HFF-Myc (cell line): ENCODE data around the gene LIPA.
"Not testable (repeated sequence)": the region's sequence is repeated elsewhere in the genome, so short reads cannot be mapped to it uniquely, and the experiment has no call there.

Experiments
- DNase-seq: peaks from one replicate; pipeline ENCODE4 v3.0.0-alpha.2; 2011; ENCODE audit warnings: low read depth; ENCODE audit errors: extremely low read depth
- H3K4me3 ChIP-seq: replicated peaks from 2 replicates; pipeline ENCODE4 v1.5.1; 2011; ENCODE audit warnings: low read depth, mild to moderate bottlenecking, control low read depth, low read length
- CTCF ChIP-seq: IDR thresholded peaks from 2 replicates; pipeline ENCODE4 v1.5.1; 2012; ENCODE audit warnings: mild to moderate bottlenecking, low read depth, low read length, control low read depth; ENCODE audit errors: missing control alignments

The LIPA gene

GRCh38 chr10:89252225-89252585, 630 bp upstream of the LIPA start:
- peak overlapping the region; percentile 77; the same call in 1 of the 2 replicates for H3K4me3 ChIP-seq
- DNase-seq, result no peak
- no peak for TF ChIP-seq CTCF

GRCh38 chr10:89250865-89251408, 638 bp downstream of the LIPA start:
- DNase-seq, result no peak
- H3K4me3 ChIP-seq, result peak overlapping the region; percentile 77
- TF ChIP-seq CTCF, result no peak

GRCh38 chr10:89248990-89249389, 2.6 kb downstream of the LIPA start:
- H3K4me3 ChIP-seq, result no peak overlapping the region
- TF ChIP-seq CTCF, result no peak
- no peak for DNase-seq

- not testable (repeated sequence) for H3K4me3 ChIP-seq, DNase-seq
Measured at GRCh38 chr10:89247623-89248022, 4.0 kb downstream of the LIPA start.

- DNase-seq, result no peak
- H3K4me3 ChIP-seq, result no peak overlapping the region
- TF ChIP-seq CTCF, result no peak
Measured at GRCh38 chr10:89245802-89246201, 5.8 kb downstream of the LIPA start.

- TF ChIP-seq CTCF, result no peak
- no peak overlapping the region for H3K4me3 ChIP-seq
- no peak for DNase-seq
Measured at GRCh38 chr10:89242840-89243568, 8.6 kb downstream of the LIPA start.

- no peak overlapping the region for H3K4me3 ChIP-seq
- no peak for TF ChIP-seq CTCF
- no peak for DNase-seq
Measured at GRCh38 chr10:89242345-89242684, 9.3 kb downstream of the LIPA start.
